Heart left ventricle (tissue), 13 donors: ENCODE results near the gene PPP2R3A.

Source experiments
- POLR2A ChIP-seq, 2 donors: fragments of 450-650 bp; IDR thresholded peaks; one replicate each; pipeline ENCODE4 v1.6.1; 2017; ENCODE audit warnings: antibody characterized with exemption in 2 of 2, mild to moderate bottlenecking in 2 of 2, moderate library complexity in 2 of 2
- TF ChIP-seq, protein P1 (sequence below), 12 donors: fragments of 200-600 bp; sonication (generic) in 4 of 12; IDR thresholded peaks; one replicate each; pipeline versions ENCODE4 v1.5.0 to v1.8.0; 2018 to 2022; ENCODE audit warnings: antibody characterized with exemption in 12 of 12, mild to moderate bottlenecking in 5 of 12
- donor health status: ischemic (EF 13 %, LVEDD 7.1; RV severe dilation, severe dysfunction).
- donor health status: DM: no; HTN: yes; CAD: no.
- donor health status: DM: no; HTN: no; CAD: no.
- donor health status: ischemic (EF 25% LVEDD 6.9; RV normal size, moderate dysfunction).
- donor health status: ischemic (EF 25% LVEDD 5.7; RV mildly dilated, moderate dysfunction).
- donor health status: ischemic (EF 35%, LVEDD 5.7; RV mildly dilated, moderate dysfunction).
- donor health status: nonischemic (EF 11% LVEDD 7.7; RV severe dilation, severe dysfunction).
- donor health status: DM: yes; HTN: yes; CAD: no.
- donor health status: PGD.
- donor health status: ischemic (EF 29% LVEDD 5.4; RV normal size, mild dysfunction).
- donor health status: nonischemic (EF 23%, LVEDD 6.1; RV moderate dilation, normal function).

DNA sequence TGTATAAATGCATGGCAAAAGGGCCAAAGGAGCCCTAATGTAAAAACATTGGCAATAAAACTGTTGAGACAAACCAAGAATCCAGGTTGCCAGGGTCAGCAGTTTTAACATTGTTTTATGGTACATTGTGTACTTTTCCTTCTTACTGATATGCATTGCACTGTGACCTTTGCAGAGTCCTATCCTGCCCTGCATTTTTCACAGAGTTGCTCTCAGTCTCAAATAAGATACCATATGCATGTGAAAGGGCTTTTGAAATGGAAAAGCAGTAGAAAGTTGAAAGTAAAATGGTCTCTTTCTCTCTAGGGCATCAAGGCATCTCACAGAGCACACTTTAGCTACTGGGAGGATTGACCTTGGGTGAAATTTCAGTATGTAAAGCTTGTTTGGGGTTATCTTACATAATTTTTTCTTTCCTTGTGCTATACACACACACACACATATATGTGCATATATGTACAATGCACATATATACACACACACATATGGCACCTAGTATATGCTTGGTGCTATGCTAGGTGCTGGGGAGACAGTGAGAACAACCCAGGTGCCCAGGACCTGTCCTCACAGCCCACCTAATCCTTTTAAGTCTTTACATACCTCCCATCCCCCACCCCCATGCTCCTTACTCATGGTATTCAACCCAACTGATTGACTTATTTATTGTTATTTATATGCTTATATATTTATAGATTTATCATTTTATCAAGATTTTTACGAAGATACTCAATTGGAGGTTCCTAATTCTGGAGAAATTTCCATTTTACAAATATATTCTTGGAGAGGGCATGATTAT lies 1.2 kb upstream of the PPP2R3A start:
- TF ChIP-seq, protein P1, sequence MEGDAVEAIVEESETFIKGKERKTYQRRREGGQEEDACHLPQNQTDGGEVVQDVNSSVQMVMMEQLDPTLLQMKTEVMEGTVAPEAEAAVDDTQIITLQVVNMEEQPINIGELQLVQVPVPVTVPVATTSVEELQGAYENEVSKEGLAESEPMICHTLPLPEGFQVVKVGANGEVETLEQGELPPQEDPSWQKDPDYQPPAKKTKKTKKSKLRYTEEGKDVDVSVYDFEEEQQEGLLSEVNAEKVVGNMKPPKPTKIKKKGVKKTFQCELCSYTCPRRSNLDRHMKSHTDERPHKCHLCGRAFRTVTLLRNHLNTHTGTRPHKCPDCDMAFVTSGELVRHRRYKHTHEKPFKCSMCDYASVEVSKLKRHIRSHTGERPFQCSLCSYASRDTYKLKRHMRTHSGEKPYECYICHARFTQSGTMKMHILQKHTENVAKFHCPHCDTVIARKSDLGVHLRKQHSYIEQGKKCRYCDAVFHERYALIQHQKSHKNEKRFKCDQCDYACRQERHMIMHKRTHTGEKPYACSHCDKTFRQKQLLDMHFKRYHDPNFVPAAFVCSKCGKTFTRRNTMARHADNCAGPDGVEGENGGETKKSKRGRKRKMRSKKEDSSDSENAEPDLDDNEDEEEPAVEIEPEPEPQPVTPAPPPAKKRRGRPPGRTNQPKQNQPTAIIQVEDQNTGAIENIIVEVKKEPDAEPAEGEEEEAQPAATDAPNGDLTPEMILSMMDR (IDR thresholded peaks at IDR 0.05) = no peak
- TF ChIP-seq POLR2A (IDR thresholded peaks at IDR 0.05) = no peak
